Measurements from ENCODE around the gene RHBDL3.
A peak's percentile ranks its signal among the peaks of the same experiment; 100 is the strongest.

RHBDL3 gene

DNA sequence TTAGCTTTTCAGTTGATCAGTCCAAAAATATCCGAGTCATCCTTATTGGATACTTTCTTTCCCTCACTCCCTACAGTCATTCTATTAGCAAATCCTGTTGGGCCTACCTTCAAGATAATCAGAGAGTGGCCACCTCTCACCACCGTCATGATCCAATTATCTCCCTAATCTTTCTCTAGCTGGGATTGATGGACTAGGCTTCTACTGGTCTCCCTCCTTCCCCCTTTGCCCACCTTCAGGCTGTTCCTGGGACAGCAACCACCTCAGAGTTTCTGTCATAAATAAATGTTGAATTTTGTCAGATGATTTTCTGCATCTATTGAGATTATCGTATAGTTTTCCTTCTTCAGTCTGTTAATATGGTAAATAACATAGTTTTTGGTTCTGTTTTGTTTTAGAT lies 16.2 kb upstream of the RHBDL3 start:
- Histone ChIP-seq H3K4me3 (IDR thresholded peaks at IDR 0.05; ENCODE audit: insufficient read depth, low read depth, low read length) (no peak overlapping the region), H3K27me3 (ENCODE audit: insufficient read depth, low read depth) (no peaks in the 10 kb centered on the region), H3K79me2 (ENCODE audit: insufficient read depth, low read depth) (no peaks in the 10 kb centered on the region), H3K4me2 (no peak overlapping the region), H4K20me1 (ENCODE audit: insufficient read depth) (no peaks in the 10 kb centered on the region), H3K36me3 (ENCODE audit: insufficient read depth) (no peaks in the 10 kb centered on the region), H2AFZ (ENCODE audit: low read depth) (no peak overlapping the region), H3K9ac (no peak overlapping the region), H3K4me1 (ENCODE audit: low read depth, poor library complexity, severe bottlenecking) (no peaks in the 10 kb centered on the region), H3K27ac (no peak overlapping the region)
- TF ChIP-seq, protein P1, sequence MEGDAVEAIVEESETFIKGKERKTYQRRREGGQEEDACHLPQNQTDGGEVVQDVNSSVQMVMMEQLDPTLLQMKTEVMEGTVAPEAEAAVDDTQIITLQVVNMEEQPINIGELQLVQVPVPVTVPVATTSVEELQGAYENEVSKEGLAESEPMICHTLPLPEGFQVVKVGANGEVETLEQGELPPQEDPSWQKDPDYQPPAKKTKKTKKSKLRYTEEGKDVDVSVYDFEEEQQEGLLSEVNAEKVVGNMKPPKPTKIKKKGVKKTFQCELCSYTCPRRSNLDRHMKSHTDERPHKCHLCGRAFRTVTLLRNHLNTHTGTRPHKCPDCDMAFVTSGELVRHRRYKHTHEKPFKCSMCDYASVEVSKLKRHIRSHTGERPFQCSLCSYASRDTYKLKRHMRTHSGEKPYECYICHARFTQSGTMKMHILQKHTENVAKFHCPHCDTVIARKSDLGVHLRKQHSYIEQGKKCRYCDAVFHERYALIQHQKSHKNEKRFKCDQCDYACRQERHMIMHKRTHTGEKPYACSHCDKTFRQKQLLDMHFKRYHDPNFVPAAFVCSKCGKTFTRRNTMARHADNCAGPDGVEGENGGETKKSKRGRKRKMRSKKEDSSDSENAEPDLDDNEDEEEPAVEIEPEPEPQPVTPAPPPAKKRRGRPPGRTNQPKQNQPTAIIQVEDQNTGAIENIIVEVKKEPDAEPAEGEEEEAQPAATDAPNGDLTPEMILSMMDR (conservative IDR thresholded peaks at IDR 0.05; ENCODE audit: low read depth, low read length), result no peak

DNA sequence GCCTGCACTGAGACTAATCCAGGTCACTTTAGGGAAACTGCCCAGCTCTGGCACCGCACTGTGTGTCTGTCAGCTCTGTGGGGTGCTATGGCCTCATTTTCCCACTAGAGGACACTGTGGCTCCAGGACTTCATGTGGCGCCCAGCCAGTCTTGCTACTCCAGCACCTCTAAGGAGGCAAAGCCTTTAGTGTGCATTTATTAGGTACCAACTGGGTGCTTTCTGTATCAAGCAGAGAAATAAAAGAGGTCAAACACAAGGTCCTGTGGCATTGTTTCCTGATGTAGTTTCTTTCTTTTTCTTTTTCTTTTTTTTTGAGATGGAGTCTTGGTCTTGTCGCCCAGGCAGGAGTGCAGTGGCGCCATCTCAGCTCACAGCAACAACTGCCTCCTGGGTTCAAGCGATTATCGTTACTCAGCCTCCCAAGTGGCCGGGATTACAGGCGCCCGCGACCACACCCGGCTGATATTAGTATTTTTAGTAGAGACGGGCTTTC lies 12.5 kb upstream of the RHBDL3 start:
- Histone ChIP-seq H3K27me3 (ENCODE audit: insufficient read depth, low read depth) (no peaks in the 10 kb centered on the region), H3K4me2 (no peak overlapping the region), H3K27ac (no peak overlapping the region), H3K9ac (no peak overlapping the region), H3K4me1 (ENCODE audit: low read depth, poor library complexity, severe bottlenecking) (no peaks in the 10 kb centered on the region), H4K20me1 (ENCODE audit: insufficient read depth) (no peaks in the 10 kb centered on the region), H3K4me3 (IDR thresholded peaks at IDR 0.05; ENCODE audit: insufficient read depth, low read depth, low read length) (no peak overlapping the region), H3K79me2 (ENCODE audit: insufficient read depth, low read depth) (no peaks in the 10 kb centered on the region), H2AFZ (ENCODE audit: low read depth) (no peak overlapping the region), H3K36me3 (ENCODE audit: insufficient read depth) (no peaks in the 10 kb centered on the region)
- TF ChIP-seq, protein P1 (conservative IDR thresholded peaks at IDR 0.05; ENCODE audit: low read depth, low read length), result peak; percentile 98

DNA sequence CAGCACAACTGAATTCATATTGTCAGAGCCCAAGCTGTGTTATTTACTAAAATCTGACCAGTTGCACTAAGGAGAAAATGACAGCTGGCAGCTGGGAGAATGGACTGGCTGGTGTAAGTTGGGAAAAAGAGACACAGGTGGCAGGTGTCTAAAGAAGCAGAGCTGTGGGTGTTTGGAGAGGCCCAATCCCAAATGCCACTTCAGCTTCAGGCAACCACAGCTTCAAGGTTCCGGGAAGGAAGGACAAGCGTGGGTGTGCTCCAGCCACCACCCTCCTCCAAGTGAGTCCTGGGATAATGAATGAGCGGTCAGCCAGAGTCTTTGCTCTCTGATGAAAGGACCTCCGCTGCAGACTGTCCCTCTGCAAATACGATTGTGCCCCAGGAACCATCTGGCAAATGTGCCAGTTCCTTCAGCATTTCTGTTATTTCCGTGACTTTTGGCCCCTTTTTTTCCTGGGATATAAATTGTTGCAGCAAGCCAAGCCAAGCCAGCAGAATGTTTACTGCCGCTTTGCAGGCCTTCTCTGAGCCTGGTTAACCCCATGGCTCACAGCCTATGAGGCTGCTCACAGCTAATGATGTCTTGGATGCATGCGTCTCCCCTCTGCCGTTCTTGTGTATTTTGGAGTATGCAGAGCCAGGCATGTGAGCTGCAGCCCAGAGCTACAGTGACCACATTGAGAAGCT lies 9.5 kb upstream of the RHBDL3 start:
- Histone ChIP-seq H3K4me2 (no peak overlapping the region), H3K79me2 (ENCODE audit: insufficient read depth, low read depth) (no peaks in the 10 kb centered on the region), H3K27ac (no peak overlapping the region), H3K9ac (no peak overlapping the region), H3K4me3 (IDR thresholded peaks at IDR 0.05; ENCODE audit: insufficient read depth, low read depth, low read length) (no peak overlapping the region), H3K27me3 (ENCODE audit: insufficient read depth, low read depth) (no peaks in the 10 kb centered on the region), H2AFZ (ENCODE audit: low read depth) (no peak overlapping the region), H3K4me1 (ENCODE audit: low read depth, poor library complexity, severe bottlenecking) (no peaks in the 10 kb centered on the region), H3K36me3 (ENCODE audit: insufficient read depth) (no peaks in the 10 kb centered on the region), H4K20me1 (ENCODE audit: insufficient read depth) (no peaks in the 10 kb centered on the region)
- TF ChIP-seq, protein P1 (conservative IDR thresholded peaks at IDR 0.05; ENCODE audit: low read depth, low read length), result no peak

- Histone ChIP-seq H3K4me3 (IDR thresholded peaks at IDR 0.05; ENCODE audit: insufficient read depth, low read depth, low read length) (no peak overlapping the region), H3K27ac (no peak overlapping the region), H3K79me2 (ENCODE audit: insufficient read depth, low read depth) (no peaks in the 10 kb centered on the region), H3K27me3 (ENCODE audit: insufficient read depth, low read depth) (no peaks in the 10 kb centered on the region), H3K4me1 (ENCODE audit: low read depth, poor library complexity, severe bottlenecking) (no peaks in the 10 kb centered on the region), H3K4me2 (no peak overlapping the region), H4K20me1 (ENCODE audit: insufficient read depth) (no peaks in the 10 kb centered on the region), H2AFZ (ENCODE audit: low read depth) (no peak overlapping the region), H3K36me3 (ENCODE audit: insufficient read depth) (no peaks in the 10 kb centered on the region), H3K9ac (no peak overlapping the region)
- TF ChIP-seq, protein P1 (conservative IDR thresholded peaks at IDR 0.05; ENCODE audit: low read depth, low read length), result no peak
These were observed 9.0 kb upstream of the RHBDL3 start for GRCh38 chr17:32256701-32257019.
